ENCODE data around the gene RABEP2. TPM values are rescaled to one million over a fixed set of nuclear protein-coding genes. Genes with fewer than 3 reads are reported as not detected.
A peak's percentile ranks its signal among the peaks of the same experiment; 100 is the strongest.

Gene RABEP2
- polyA plus RNA-seq, 2 of the 4 experiments (the other 2 are of a cell fraction) = 6.0 to 13.7 TPM

DNA sequence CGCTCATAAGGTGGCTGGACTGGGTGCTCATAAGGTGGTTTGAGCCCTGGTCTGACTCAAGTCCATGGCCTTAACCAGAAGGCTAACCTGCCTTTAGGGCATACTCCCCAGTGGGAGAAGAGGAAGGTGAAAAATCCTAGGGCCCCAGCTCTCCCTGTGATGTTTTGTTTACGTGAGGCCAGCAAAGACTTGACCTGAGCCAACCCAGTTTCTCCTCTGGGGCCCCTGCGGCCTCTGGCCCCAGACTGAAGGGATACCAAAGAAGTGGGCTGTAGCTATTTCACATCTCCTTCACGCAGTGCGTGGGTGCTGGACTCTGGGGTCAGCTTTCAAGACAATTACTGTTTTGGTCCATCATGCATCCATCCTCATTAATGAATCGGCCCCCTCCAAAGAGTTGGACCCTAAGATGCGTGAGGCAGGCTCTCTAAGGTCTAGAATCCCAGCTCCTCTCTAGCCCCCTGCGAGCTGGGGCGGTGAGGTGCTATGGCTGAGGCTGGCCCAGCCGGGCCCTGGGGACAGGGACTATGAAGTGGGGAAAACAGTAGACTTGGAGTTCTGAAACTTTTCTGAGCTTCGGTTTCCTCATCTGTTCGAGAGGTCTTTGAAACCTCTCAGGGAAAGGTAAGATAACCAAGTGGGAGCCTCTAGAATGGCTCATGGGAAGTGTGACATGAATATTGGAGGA lies 59.9 kb downstream of the RABEP2 start:
- no peak for TF ChIP-seq NPAS2 (CRISPR knock-in tag; IDR thresholded peaks at IDR 0.05; ENCODE audit: borderline replicate concordance)
- no peak for TF ChIP-seq HDAC2 (IDR thresholded peaks at IDR 0.05)
- TF ChIP-seq, protein P1, sequence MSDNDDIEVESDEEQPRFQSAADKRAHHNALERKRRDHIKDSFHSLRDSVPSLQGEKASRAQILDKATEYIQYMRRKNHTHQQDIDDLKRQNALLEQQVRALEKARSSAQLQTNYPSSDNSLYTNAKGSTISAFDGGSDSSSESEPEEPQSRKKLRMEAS (IDR thresholded peaks at IDR 0.05) = no peak
- TF ChIP-seq MYC (IDR thresholded peaks at IDR 0.05; ENCODE audit: borderline replicate concordance, low read length) = no peak
- TF ChIP-seq CHD2 (IDR thresholded peaks at IDR 0.05; ENCODE audit: low read length, partially characterized antibody) = no peak
- TF ChIP-seq, protein P2, sequence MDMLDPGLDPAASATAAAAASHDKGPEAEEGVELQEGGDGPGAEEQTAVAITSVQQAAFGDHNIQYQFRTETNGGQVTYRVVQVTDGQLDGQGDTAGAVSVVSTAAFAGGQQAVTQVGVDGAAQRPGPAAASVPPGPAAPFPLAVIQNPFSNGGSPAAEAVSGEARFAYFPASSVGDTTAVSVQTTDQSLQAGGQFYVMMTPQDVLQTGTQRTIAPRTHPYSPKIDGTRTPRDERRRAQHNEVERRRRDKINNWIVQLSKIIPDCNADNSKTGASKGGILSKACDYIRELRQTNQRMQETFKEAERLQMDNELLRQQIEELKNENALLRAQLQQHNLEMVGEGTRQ (IDR thresholded peaks at IDR 0.05) = no peak
- TF ChIP-seq NR3C1 (IDR thresholded peaks at IDR 0.05) = no peak
- TF ChIP-seq HEYL (CRISPR knock-in tag; IDR thresholded peaks at IDR 0.05) = no peak
- no peak for TF ChIP-seq CHD4 (IDR thresholded peaks at IDR 0.05; ENCODE audit: borderline replicate concordance)
- TF ChIP-seq SMC3 (IDR thresholded peaks at IDR 0.05) = no peak
- TF ChIP-seq, protein P3, sequence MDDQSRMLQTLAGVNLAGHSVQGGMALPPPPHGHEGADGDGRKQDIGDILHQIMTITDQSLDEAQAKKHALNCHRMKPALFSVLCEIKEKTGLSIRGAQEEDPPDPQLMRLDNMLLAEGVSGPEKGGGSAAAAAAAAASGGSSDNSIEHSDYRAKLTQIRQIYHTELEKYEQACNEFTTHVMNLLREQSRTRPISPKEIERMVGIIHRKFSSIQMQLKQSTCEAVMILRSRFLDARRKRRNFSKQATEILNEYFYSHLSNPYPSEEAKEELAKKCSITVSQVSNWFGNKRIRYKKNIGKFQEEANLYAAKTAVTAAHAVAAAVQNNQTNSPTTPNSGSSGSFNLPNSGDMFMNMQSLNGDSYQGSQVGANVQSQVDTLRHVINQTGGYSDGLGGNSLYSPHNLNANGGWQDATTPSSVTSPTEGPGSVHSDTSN (IDR thresholded peaks at IDR 0.05) = no peak
- TF ChIP-seq CEBPB (IDR thresholded peaks at IDR 0.05) = no peak
- TF ChIP-seq RFX5 (IDR thresholded peaks at IDR 0.05) = no peak
- no peak for FAIRE-seq

DNA sequence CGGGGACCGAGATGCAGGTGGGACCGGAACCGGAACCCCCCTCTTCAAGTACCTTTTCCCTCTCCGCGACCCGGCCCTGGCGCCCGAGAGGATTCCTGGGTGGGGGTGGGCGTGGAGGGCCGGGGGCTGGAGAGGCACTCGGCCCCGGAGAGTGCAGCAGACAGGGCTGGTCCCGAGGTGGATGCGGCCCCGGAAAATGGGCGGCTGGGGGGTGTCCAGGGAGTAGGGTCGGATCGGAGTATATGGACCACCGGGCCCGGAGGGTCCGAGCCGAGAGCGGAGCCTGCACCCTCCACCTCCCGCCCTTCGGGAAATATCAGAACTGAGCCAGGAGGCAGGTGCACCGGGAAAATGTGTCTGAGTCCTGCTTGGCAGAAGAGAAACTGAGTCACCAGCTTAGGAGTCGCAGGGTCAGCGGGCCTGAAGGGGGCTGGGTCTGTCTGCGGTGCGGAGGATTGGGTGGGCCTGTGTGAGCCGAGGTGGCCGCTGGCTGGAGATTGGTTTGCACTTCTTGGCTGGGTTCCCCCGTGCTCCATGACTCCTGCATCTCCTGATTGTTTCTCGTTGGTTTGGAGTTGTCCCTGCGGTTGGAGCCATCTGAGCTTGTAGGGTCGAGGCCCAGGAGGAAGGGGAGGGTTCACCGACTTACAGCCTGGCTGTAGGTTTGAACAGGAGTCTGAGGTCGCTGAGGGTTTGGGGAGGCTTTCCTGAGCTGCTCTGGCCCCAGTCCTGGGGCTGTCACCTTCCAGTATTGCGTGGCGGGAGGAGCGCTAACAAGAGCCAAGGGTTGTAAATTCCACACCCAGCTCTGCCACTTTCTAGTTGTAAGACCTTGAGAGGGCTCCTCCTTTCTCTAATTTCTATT lies 60.9 kb downstream of the RABEP2 start:
- WGBS (ENCODE audit: missing lambda C conversion rate) = 16% methylated on average over 28 of the region's 42 CpGs
- ChIA-PET CTCF (interaction anchor here (1.0 to 17.8 kb wide), 9 partner anchors 10 to 82 kb away, joined by 3 to 190 read pairs (median 4); partner anchors contain the start of genes NFATC2IP and TUFM), POLR2A (interaction anchor here (0.8 to 2.7 kb wide), 9 partner anchors 10 to 86 kb away, joined by 4 to 57 read pairs (median 9); partner anchors contain the start of genes ATXN2L, NFATC2IP and TUFM)
- Histone ChIP-seq H3K4me2 (peak overlapping the region; percentile 95), H3K4me3 (peak overlapping the region; percentile 99), H3K9me3 (no peaks in the 10 kb centered on the region), H3K4me1 (peaks cover 10% of the 10 kb centered on the region; the same call in 2 of the 3 replicates), H3K27ac (peak overlapping the region; percentile 93 to 98)
- FAIRE-seq = no peak
- ATAC-seq = peak; percentile 13 to 14; a peak in 3 of 6 replicates
- TF ChIP-seq MAFK (IDR thresholded peaks at IDR 0.05; ENCODE audit: partially characterized antibody) (no peak), HOXB13 (CRISPR knock-in tag; IDR thresholded peaks at IDR 0.05; ENCODE audit: low read depth) (no peak), SREBF2 (IDR thresholded peaks at IDR 0.05) (no peak), FOSL2 (IDR thresholded peaks at IDR 0.05) (no peak), FOSL2 (CRISPR knock-in tag; IDR thresholded peaks at IDR 0.05) (no peak), PHF8 (IDR thresholded peaks at IDR 0.05; ENCODE audit: borderline replicate concordance, low read depth) (0 out of 2 replicates have a peak, but pooled peaks have one; percentile 27), NFE2L2 (conservative IDR thresholded peaks at IDR 0.05; ENCODE audit: low read length) (no peak), POLR2AphosphoS2 (conservative IDR thresholded peaks at IDR 0.05; ENCODE audit: low read length) (no peak), CBX2 (IDR thresholded peaks at IDR 0.05; ENCODE audit: borderline replicate concordance, low read depth) (no peak), RCOR1 (IDR thresholded peaks at IDR 0.05; ENCODE audit: low read depth, low read length) (no peak), EHMT2 (IDR thresholded peaks at IDR 0.05; ENCODE audit: low read depth) (no peak), CBX8 (IDR thresholded peaks at IDR 0.05) (no peak), TP53 (CRISPR knock-in tag; IDR thresholded peaks at IDR 0.05) (no peak), RNF2 (IDR thresholded peaks at IDR 0.05; ENCODE audit: borderline replicate concordance, low read depth) (no peak)
- TF ChIP-seq, protein P4, sequence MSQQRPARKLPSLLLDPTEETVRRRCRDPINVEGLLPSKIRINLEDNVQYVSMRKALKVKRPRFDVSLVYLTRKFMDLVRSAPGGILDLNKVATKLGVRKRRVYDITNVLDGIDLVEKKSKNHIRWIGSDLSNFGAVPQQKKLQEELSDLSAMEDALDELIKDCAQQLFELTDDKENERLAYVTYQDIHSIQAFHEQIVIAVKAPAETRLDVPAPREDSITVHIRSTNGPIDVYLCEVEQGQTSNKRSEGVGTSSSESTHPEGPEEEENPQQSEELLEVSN (IDR thresholded peaks at IDR 0.05; ENCODE audit: borderline replicate concordance, low read depth) = peak; percentile 40; the same call in 1 of the 2 replicates
- TF ChIP-seq, protein P5, sequence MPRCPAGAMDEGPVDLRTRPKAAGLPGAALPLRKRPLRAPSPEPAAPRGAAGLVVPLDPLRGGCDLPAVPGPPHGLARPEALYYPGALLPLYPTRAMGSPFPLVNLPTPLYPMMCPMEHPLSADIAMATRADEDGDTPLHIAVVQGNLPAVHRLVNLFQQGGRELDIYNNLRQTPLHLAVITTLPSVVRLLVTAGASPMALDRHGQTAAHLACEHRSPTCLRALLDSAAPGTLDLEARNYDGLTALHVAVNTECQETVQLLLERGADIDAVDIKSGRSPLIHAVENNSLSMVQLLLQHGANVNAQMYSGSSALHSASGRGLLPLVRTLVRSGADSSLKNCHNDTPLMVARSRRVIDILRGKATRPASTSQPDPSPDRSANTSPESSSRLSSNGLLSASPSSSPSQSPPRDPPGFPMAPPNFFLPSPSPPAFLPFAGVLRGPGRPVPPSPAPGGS (IDR thresholded peaks at IDR 0.05) = no peak
- TF ChIP-seq, protein P6, sequence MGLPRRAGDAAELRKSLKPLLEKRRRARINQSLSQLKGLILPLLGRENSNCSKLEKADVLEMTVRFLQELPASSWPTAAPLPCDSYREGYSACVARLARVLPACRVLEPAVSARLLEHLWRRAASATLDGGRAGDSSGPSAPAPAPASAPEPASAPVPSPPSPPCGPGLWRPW (IDR thresholded peaks at IDR 0.05) = no peak
- no peak for DNase-seq (ENCODE audit: low read depth in 1 of 2, low spot score in 1 of 2)

More for the DNA sequence above, 59.9 kb downstream of the RABEP2 start:
- ATAC-seq = no peak
- Histone ChIP-seq H3K4me2 (peak overlapping the region; percentile 95), H3K4me1 (peaks cover 10% of the 10 kb centered on the region; the same call in 2 of the 3 replicates), H3K27ac (no peak overlapping the region), H3K4me3 (peak overlapping the region; percentile 99; the same call in 1 of the 3 replicates), H3K9me3 (no peaks in the 10 kb centered on the region)
- no peak for DNase-seq (ENCODE audit: low read depth in 1 of 2, low spot score in 1 of 2)
- CTCF ChIA-PET = interaction anchor here (1.0 to 17.8 kb wide), 6 partner anchors 9 to 81 kb away, joined by 3 to 190 read pairs (median 10); partner anchors contain the start of genes NFATC2IP and TUFM
- 90% methylated on average over 12 of the region's 12 CpGs for WGBS (ENCODE audit: missing lambda C conversion rate)
- POLR2A ChIA-PET = interaction anchor here (0.8 to 1.2 kb wide), 2 partner anchors 19 to 43 kb away, joined by 4 read pairs; partner anchors contain the start of genes ATXN2L and TUFM

Measured in A549 (cell line).